Rectal smooth muscle tissue (tissue), 1 donor: ENCODE data around the gene FFAR3.
"Not testable (repeated sequence)": the region's sequence is repeated elsewhere in the genome, so short reads cannot be mapped to it uniquely, and the experiment has no call there.

ENCODE experiments used
- H3K27ac ChIP-seq: one replicate; pipeline ENCODE4 v1.7.0; 2013; ENCODE audit warnings: low read depth, low read length, inconsistent platforms
- H3K27me3 ChIP-seq: one replicate; pipeline ENCODE4 v1.7.0; 2013; ENCODE audit warnings: low read length; ENCODE audit not compliant: control insufficient read depth, insufficient read depth
- H3K36me3 ChIP-seq: one replicate; pipeline ENCODE4 v1.7.0; 2013; ENCODE audit warnings: low read length; ENCODE audit not compliant: control insufficient read depth, insufficient read depth
- H3K4me1 ChIP-seq: one replicate; pipeline ENCODE4 v1.7.0; 2013; ENCODE audit warnings: low read length; ENCODE audit not compliant: control insufficient read depth, insufficient read depth
- H3K4me3 ChIP-seq: one replicate; pipeline ENCODE4 v1.7.0; 2013; ENCODE audit warnings: low read length
- H3K9ac ChIP-seq: one replicate; pipeline ENCODE4 v1.7.0; 2013; ENCODE audit warnings: low read length

FFAR3 gene

DNA sequence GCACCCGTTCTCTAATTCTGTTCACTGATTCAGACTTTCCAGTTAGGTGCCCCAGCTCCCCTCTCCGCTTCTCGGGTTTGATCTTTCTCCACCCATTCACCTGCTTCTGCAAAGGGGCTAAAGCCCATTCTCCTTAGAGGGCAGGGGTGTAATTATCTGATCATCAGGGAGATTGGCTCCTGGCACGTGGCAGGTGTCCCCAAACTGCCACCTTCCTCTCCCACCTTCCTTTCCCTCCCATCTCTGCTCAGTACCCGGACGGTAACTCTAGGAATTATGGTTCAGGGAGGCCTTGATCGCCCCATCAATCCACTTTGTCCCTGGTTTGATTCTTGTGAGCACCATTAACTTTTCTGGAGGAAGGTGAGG is 10.3 kb upstream of the FFAR3 start:
- Histone ChIP-seq H3K4me3 (no peak overlapping the region), H3K36me3 (no peaks in the 10 kb centered on the region), H3K27me3 (no peaks in the 10 kb centered on the region), H3K27ac (no peak overlapping the region), H3K4me1 (no peaks in the 10 kb centered on the region), H3K9ac (no peak overlapping the region)

DNA sequence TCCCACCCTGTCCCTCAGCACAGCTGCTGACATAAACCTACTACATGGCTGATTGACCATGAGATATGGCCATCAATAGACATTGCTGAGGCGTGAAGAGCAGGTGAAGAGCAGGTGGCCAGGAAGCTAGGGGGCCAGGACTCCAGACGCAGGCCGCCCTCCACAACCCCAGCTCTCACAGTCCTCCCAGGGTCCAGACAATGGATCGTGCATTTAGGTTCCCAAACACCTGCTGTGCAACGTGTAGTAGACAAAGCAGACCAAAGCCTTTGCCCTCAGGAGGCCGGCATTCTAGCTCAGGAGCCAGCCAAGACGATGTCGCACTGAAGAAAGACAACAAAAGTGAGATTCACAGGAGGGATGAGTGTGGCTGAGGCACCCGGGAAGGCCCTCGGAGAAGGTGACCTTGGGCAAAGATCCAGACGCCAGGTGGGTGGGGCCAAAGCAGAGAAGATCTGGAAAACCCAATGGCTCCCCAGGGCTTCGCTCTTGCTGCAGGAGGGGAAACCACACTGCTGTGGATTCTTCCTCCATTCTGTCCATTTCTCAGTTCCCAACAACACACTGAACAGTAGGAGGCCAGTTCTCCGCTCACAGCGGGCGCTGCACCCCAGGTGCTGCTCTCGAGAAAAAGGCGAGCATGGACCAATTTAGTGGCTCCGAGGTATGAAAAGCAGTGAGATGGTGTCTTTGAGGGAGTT is 9.2 kb upstream of the FFAR3 start:
- Histone ChIP-seq H3K27me3 (no peaks in the 10 kb centered on the region), H3K4me3 (no peak overlapping the region), H3K4me1 (no peaks in the 10 kb centered on the region), H3K27ac (no peak overlapping the region), H3K36me3 (no peaks in the 10 kb centered on the region), H3K9ac (no peak overlapping the region)

DNA sequence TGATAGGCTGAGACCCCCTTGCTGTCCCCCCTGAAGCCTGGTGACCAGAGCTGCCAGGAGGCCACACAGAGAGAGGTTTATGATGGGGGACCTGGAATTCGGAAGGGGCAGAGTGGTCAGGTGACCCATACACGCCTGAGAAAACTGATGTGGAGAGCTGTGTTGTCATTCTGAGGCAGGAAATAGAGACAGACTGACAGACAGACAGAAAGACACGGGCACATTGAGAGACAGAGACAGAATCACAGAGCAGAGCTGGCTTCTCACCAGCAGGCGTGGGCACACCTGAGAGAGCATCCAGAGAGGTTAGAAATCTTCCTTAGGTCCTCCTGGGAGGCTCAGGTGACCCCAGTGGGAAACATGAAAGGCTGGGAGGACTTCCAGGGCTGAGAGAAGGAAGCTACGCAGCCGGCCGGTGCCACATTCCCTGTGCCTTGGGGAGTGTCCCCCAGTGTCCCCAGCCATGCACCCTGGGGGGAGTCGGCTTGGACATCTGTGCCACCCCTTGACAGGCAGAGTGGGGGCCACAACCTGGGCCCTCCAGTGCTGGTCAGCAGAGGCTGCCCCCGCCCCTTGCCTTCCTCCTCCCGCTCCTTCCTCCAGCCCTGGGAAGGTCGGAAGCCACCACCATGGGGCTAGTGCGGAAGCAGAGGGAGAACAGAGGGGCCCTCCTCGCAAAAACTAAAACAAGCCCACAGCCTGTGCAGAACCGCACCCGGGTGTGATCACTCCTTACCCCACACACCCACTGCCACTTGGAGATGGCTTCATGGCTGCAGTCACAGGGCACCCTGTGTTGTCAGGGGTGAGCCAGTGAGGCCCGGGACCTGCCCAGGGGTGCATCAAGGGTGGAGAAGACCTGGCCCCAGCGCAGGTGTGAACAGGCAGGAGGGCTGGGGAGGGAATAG is 8.4 kb upstream of the FFAR3 start:
- H3K36me3 ChIP-seq = no peaks in the 10 kb centered on the region
- H3K27me3 ChIP-seq = no peaks in the 10 kb centered on the region
- H3K4me3 ChIP-seq = no peak overlapping the region
- H3K9ac ChIP-seq = no peak overlapping the region
- H3K4me1 ChIP-seq = no peaks in the 10 kb centered on the region
- H3K27ac ChIP-seq = no peak overlapping the region

DNA sequence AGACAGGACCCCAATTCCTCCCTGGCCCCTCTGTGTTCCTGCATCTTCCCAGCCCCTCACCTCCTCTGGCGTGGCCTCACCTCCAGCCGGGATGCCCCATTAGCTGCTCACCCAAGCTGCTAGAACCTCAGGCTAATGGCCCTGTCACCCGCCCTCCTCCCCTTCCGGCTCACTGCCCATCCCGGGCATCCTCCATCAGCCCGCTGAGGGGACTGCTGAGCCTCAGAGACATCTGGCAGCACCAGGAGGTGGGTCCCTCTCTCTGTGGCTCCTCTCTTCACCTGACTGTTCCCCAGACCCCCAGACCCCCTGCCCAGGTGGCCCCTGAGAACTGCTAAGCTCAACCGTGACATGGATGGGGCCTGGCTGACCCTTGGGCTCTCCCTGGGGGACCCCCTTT is 7.7 kb upstream of the FFAR3 start:
- H3K36me3 ChIP-seq = no peaks in the 10 kb centered on the region
- no peaks in the 10 kb centered on the region for H3K4me1 ChIP-seq
- no peak overlapping the region for H3K4me3 ChIP-seq
- no peak overlapping the region for H3K27ac ChIP-seq
- no peaks in the 10 kb centered on the region for H3K27me3 ChIP-seq
- H3K9ac ChIP-seq = no peak overlapping the region

DNA sequence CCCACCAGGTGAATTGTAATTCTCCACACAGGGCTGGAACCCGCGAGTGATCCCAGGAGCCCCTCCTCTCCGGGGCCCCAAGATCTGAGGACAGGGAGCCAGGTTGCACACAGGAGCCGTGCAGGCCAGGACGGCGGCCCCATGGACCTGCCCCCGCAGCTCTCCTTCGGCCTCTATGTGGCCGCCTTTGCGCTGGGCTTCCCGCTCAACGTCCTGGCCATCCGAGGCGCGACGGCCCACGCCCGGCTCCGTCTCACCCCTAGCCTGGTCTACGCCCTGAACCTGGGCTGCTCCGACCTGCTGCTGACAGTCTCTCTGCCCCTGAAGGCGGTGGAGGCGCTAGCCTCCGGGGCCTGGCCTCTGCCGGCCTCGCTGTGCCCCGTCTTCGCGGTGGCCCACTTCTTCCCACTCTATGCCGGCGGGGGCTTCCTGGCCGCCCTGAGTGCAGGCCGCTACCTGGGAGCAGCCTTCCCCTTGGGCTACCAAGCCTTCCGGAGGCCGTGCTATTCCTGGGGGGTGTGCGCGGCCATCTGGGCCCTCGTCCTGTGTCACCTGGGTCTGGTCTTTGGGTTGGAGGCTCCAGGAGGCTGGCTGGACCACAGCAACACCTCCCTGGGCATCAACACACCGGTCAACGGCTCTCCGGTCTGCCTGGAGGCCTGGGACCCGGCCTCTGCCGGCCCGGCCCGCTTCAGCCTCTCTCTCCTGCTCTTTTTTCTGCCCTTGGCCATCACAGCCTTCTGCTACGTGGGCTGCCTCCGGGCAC is 6.7 kb upstream of the FFAR3 start:
- Histone ChIP-seq H3K27me3 (no peaks in the 10 kb centered on the region), H3K9ac (no peak overlapping the region), H3K27ac (no peak overlapping the region), H3K4me1 (no peaks in the 10 kb centered on the region), H3K4me3 (no peak overlapping the region), H3K36me3 (no peaks in the 10 kb centered on the region)

DNA sequence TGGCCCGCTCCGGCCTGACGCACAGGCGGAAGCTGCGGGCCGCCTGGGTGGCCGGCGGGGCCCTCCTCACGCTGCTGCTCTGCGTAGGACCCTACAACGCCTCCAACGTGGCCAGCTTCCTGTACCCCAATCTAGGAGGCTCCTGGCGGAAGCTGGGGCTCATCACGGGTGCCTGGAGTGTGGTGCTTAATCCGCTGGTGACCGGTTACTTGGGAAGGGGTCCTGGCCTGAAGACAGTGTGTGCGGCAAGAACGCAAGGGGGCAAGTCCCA is 6.1 kb upstream of the FFAR3 start:
- Histone ChIP-seq H3K4me1 (no peaks in the 10 kb centered on the region), H3K27ac (no peak overlapping the region), H3K4me3 (no peak overlapping the region), H3K36me3 (no peaks in the 10 kb centered on the region), H3K27me3 (no peaks in the 10 kb centered on the region), H3K9ac (no peak overlapping the region)

DNA sequence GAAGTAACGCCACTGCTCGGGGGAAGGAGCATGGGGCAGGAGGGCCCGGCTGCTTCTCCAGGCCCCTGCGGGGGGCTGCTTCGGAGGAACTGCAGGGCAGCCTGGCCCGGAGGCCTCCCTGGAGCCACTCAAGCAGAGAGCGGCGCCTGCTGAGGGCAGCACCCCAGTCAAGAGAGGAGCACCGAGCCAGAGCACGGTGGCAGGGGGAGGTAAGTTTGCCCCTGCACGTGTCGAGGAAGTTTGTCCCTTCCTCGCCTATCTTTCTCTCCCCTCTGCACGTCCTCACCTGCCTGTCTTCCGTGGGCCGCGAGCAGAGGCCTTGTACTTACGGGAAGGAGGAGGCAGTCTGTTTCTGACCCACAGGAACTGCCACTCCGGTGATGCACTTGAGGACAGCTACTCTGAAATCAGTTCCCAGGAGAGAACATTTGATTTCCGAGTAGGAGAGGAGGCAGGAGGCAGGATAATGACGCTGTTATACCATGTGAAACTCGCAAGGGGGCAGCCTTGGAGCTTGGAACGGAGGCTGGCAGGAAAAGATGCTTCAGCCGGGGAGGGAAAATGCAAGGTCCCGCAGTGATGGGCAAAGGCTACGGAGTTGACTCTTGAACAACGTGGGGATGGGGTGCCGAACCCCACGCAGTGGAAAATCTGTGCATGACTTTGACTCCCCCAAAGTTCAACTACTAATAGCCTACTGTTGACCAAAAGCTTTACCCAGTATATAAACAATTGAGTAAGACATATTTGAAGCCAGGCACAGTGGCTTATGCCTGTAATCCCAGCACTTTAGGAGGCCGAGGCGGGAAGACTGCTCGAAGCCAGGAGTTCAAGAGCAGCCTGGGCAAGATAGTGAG is 5.6 kb upstream of the FFAR3 start:
- Histone ChIP-seq H3K4me3 (no peak overlapping the region), H3K27ac (no peak overlapping the region), H3K36me3 (no peaks in the 10 kb centered on the region), H3K9ac (no peak overlapping the region), H3K27me3 (peaks cover 2% of the 10 kb centered on the region), H3K4me1 (no peaks in the 10 kb centered on the region)

DNA sequence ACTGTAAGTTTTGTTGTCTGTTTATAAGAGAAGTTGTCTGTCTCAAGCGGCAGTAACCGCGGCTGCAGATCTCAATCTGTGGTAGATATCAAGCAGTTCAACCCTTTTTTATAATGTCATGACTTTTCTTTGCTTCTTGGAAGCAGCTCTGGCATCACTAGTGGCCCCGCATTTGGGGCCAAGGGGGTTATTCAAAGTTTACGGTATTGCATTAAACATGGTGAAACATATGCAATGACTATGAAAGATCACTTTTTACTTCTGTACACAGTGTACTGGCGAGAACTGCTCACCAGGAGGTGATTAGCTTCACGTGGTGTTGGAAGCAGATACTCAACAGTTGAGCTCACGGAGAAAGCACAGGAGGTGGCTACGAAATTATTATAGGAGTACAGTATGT is 4.6 kb upstream of the FFAR3 start:
- Histone ChIP-seq H3K9ac (no peak overlapping the region), H3K36me3 (no peaks in the 10 kb centered on the region), H3K27ac (no peak overlapping the region), H3K4me3 (no peak overlapping the region), H3K4me1 (no peaks in the 10 kb centered on the region), H3K27me3 (peaks cover 2% of the 10 kb centered on the region)

DNA sequence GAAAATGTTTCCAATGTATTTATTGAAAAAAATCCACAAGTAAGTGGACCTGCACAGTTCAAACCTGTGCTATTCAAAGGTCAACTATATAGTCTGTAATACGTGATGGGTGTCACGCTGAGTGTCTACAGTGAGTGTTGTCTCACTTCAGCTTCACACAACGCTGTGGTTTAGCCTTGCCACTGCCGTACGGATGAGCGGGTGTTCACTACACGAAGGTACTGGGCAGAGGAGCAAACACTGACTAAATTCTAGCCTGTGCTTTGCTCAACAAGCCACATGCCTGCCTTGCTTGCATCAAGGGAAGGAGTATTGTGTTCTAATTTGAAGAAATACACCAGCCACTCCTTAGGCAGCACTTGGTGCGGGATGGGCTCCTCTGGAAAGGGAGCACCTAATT is 3.4 kb upstream of the FFAR3 start:
- no peak overlapping the region for H3K4me3 ChIP-seq
- peaks cover 2% of the 10 kb centered on the region for H3K27me3 ChIP-seq

DNA sequence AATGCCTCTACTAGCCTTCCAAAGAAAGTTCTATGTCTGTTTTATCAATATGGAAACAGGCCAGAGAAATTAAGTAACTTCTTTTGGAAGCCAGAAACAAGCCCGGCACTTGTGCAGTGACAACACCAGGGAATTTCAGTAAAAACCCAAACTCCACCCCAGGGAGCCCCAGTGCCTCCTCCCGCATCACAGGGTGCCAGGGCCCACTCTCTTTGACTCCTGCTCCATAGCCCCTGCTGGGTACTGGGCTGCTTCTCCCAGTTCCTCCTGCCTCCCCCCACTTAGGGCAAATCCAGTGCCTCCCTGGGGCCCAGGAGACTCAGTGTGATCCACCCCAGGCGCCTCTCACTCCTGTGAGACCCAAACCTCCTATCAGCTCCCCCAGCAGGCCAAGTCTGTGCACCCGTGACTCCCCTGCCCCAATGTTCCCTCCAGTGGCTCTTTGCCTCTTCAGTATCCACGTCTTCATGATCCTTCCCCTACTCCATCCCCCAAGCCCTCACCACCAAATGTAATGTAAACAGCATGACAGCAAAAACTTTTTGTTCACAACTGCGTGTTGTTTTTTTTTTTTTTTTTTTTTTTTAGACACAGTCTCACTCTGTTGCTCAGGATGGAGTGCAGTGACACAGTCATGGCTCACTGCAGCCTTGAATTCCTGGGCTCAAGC is 2.3 kb upstream of the FFAR3 start:
- Histone ChIP-seq H3K27ac (no peak overlapping the region), H3K36me3 (no peaks in the 10 kb centered on the region), H3K4me1 (no peaks in the 10 kb centered on the region), H3K9ac (no peak overlapping the region), H3K4me3 (no peak overlapping the region), H3K27me3 (peaks cover 2% of the 10 kb centered on the region)

More for the DNA sequence above, 3.4 kb upstream of the FFAR3 start:
- no peak overlapping the region for H3K9ac ChIP-seq
- H3K36me3 ChIP-seq = no peaks in the 10 kb centered on the region
- no peaks in the 10 kb centered on the region for H3K4me1 ChIP-seq
- H3K27ac ChIP-seq = no peak overlapping the region

DNA sequence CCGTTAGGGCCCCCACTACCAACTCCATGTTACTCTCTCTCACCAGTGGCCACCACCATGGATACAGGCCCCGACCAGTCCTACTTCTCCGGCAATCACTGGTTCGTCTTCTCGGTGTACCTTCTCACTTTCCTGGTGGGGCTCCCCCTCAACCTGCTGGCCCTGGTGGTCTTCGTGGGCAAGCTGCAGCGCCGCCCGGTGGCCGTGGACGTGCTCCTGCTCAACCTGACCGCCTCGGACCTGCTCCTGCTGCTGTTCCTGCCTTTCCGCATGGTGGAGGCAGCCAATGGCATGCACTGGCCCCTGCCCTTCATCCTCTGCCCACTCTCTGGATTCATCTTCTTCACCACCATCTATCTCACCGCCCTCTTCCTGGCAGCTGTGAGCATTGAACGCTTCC is 574 bp downstream of the FFAR3 start:
- H3K27me3 ChIP-seq = not testable (repeated sequence)

More for the DNA sequence above, 574 bp downstream of the FFAR3 start:
- H3K9ac ChIP-seq, H3K36me3 ChIP-seq, H3K4me3 ChIP-seq, H3K27ac ChIP-seq, H3K4me1 ChIP-seq: not testable (repeated sequence)
